GM23338 (cell line): ENCODE measurements around the gene KAZN. TPM values are rescaled to one million over a fixed set of nuclear protein-coding genes. Genes with fewer than 3 reads are reported as not detected.

ENCODE experiments used
- ATAC-seq: fragments of 200-7000 bp; cut with Tn5 transposase; 3 replicates; pipeline ENCODE4 v1.9.1; 2020
- DNase-seq: peaks from one replicate; pipeline ENCODE4 v3.0.0-alpha.2; 2015; ENCODE audit warnings: low spot score
- H2AFZ ChIP-seq: fragments of 200-600 bp; sonication (generic); 2 replicates; pipeline ENCODE4 v1.8.0; 2016; ENCODE audit warnings: antibody characterized with exemption, mild to moderate bottlenecking, moderate library complexity
- H3F3A ChIP-seq: fragments of 200-600 bp; sonication (generic); replicated peaks from 2 replicates; pipeline ENCODE4 v1.8.0; 2017; ENCODE audit warnings: antibody characterized with exemption, mixed run types, low read depth
- H3K27ac ChIP-seq: fragments of 200-600 bp; sonication (generic); 2 replicates; pipeline ENCODE4 v1.6.1; 2016; ENCODE audit warnings: low read depth
- H3K27me3 ChIP-seq: fragments of 200-600 bp; sonication (generic); 2 replicates; pipeline ENCODE4 v1.8.0; 2016; ENCODE audit warnings: mild to moderate bottlenecking, mixed run types, moderate library complexity; ENCODE audit not compliant: insufficient read depth
- H3K36me3 ChIP-seq: fragments of 200-600 bp; sonication (generic); 2 replicates; pipeline ENCODE4 v1.8.0; 2016; ENCODE audit warnings: mild to moderate bottlenecking; ENCODE audit not compliant: insufficient read depth
- H3K4me1 ChIP-seq: fragments of 200-600 bp; sonication (generic); 2 replicates; pipeline ENCODE4 v1.8.0; 2016; ENCODE audit warnings: mild to moderate bottlenecking, moderate library complexity; ENCODE audit not compliant: insufficient read depth
- H3K4me2 ChIP-seq: fragments of 200-600 bp; sonication (generic); 2 replicates; pipeline ENCODE4 v1.7.1; 2017; ENCODE audit warnings: mixed run types
- H3K4me3 ChIP-seq: fragments of 200-600 bp; sonication (generic); 2 replicates; pipeline ENCODE4 v1.6.1; 2016; ENCODE audit warnings: mixed run types
- H3K79me2 ChIP-seq: fragments of 200-600 bp; sonication (generic); replicated peaks from 2 replicates; pipeline ENCODE4 v1.8.0; 2017; ENCODE audit warnings: mild to moderate bottlenecking; ENCODE audit not compliant: insufficient read depth
- H3K9me2 ChIP-seq: fragments of 200-600 bp; sonication (generic); 2 replicates; pipeline ENCODE4 v1.8.0; 2017; ENCODE audit not compliant: insufficient read depth
- H4K20me1 ChIP-seq: fragments of 200-600 bp; sonication (generic); replicated peaks from 2 replicates; pipeline ENCODE4 v1.8.0; 2017; ENCODE audit warnings: mild to moderate bottlenecking; ENCODE audit not compliant: insufficient read depth
- H3K27ac Mint-ChIP-seq: 2 replicates; pipeline ENCODE4 v1.8.0; 2020; ENCODE audit warnings: inconsistent platforms, mild to moderate bottlenecking, moderate library complexity, mixed read lengths
- H3K27me3 Mint-ChIP-seq: 3 replicates; pipeline ENCODE4 v1.8.0; 2022; ENCODE audit warnings: low read depth, mild to moderate bottlenecking, moderate library complexity, mixed read lengths, inconsistent platforms; ENCODE audit not compliant: insufficient read depth, poor library complexity
- H3K36me3 Mint-ChIP-seq: 3 replicates; pipeline ENCODE4 v1.8.0; 2021; ENCODE audit warnings: low read depth, mild to moderate bottlenecking, inconsistent platforms, moderate library complexity, mixed read lengths
- H3K4me1 Mint-ChIP-seq: 3 replicates; pipeline ENCODE4 v1.8.0; 2020; ENCODE audit warnings: mild to moderate bottlenecking, inconsistent platforms, mixed read lengths
- H3K4me3 Mint-ChIP-seq: 3 replicates; pipeline ENCODE4 v1.8.0; 2021; ENCODE audit warnings: moderate library complexity, mild to moderate bottlenecking, inconsistent platforms, mixed read lengths
- H3K9me3 Mint-ChIP-seq: 3 replicates; pipeline ENCODE4 v1.8.0; 2020; ENCODE audit warnings: moderate library complexity, mild to moderate bottlenecking, inconsistent platforms, mixed read lengths
- CREB1 ChIP-seq: fragments of 250-450 bp; sonication (Bioruptor Pico); IDR thresholded peaks from 2 replicates; pipeline ENCODE4 v1.5.0; 2020; ENCODE audit warnings: low read depth, mild to moderate bottlenecking, moderate library complexity
- EZH2 ChIP-seq: fragments of 200-600 bp; sonication (generic); IDR thresholded peaks from one replicate; pipeline ENCODE4 v1.8.0; 2017; ENCODE audit warnings: antibody characterized with exemption, mild to moderate bottlenecking, low read depth; ENCODE audit not compliant: unreplicated experiment
- EZH2phosphoT487 ChIP-seq: fragments of 200-600 bp; sonication (generic); IDR thresholded peaks from one replicate; pipeline ENCODE4 v1.8.1; 2018; ENCODE audit warnings: antibody characterized with exemption; ENCODE audit not compliant: unreplicated experiment
- JUNB ChIP-seq: IDR thresholded peaks from one replicate; pipeline ENCODE4 v1.6.1; 2016; ENCODE audit warnings: antibody characterized with exemption; ENCODE audit not compliant: unreplicated experiment
- NANOG ChIP-seq: IDR thresholded peaks from 2 replicates; pipeline ENCODE4 v1.6.1; 2016; ENCODE audit warnings: antibody characterized with exemption, borderline replicate concordance
- POLR2AphosphoS5 ChIP-seq: IDR thresholded peaks from 2 replicates; pipeline ENCODE4 v1.6.1; 2016; ENCODE audit warnings: antibody characterized with exemption, low read depth
- REST ChIP-seq: IDR thresholded peaks from one replicate; pipeline ENCODE4 v1.6.1; 2018; ENCODE audit warnings: antibody characterized with exemption; ENCODE audit not compliant: unreplicated experiment
- STAT1 ChIP-seq: IDR thresholded peaks from one replicate; pipeline ENCODE4 v1.6.1; 2016; ENCODE audit warnings: antibody characterized with exemption; ENCODE audit not compliant: unreplicated experiment
- ZNF114 ChIP-seq: fragments of 250-450 bp; sonication (Bioruptor Pico); IDR thresholded peaks from 2 replicates; pipeline ENCODE4 v1.5.0; 2020; ENCODE audit warnings: mild to moderate bottlenecking, moderate library complexity
- ZNF331 ChIP-seq: fragments of 250-450 bp; sonication (Bioruptor Pico); IDR thresholded peaks from 2 replicates; pipeline ENCODE4 v1.5.0; 2020; ENCODE audit warnings: low read depth, mild to moderate bottlenecking, moderate library complexity
- ZNF462 ChIP-seq: fragments of 250-450 bp; sonication (Bioruptor Pico); IDR thresholded peaks from 2 replicates; pipeline ENCODE4 v1.5.0; 2020; ENCODE audit warnings: mild to moderate bottlenecking, moderate library complexity
- polyA plus RNA-seq: library from polyadenylated mRNA; unstranded; fragments of >200 nt; fragmentation: Nextera tagmentation; extraction: Ambion mirVana; gene quantifications from 2 replicates; pipeline ENCODE4 v1.2.1, GENCODE V29; 2016
- total RNA-seq: library from RNA; depleted of rRNA; stranded (reverse); fragments of >200 nt; shearing (Covaris generic); gene quantifications from 2 replicates; pipeline ENCODE4 v1.2.3, GENCODE V29; 2014
- TF ChIP-seq, protein P1 (sequence below): IDR thresholded peaks from 2 replicates; pipeline ENCODE4 v1.6.1; 2016; ENCODE audit warnings: antibody characterized with exemption
- TF ChIP-seq, protein P2 (sequence below), 2 experiments: fragments of 200-600 bp in 1 of 2; sonication (generic) in 1 of 2; conservative IDR thresholded peaks; 2 replicates each; pipeline versions ENCODE4 v1.5.1 to v1.6.1; 2016 to 2017; ENCODE audit warnings: antibody characterized with exemption in 2 of 2, low read depth in 2 of 2, mild to moderate bottlenecking in 2 of 2, moderate library complexity in 1 of 2

The KAZN gene
- total and polyA plus RNA-seq, 2 experiments from 2014 or later, result 9.9 to 15.0 TPM

- H3K4me3 Mint-ChIP-seq, result no peak overlapping the region
- peaks cover 4% of the 10 kb centered on the region; the same call in 1 of the 2 replicates for H4K20me1 ChIP-seq
- no peaks in the 10 kb centered on the region for H3F3A ChIP-seq
- TF ChIP-seq NANOG, result no peak
- TF ChIP-seq ZNF331 (CRISPR knock-in tag), result no peak
- no peak for TF ChIP-seq EZH2
- no peak for TF ChIP-seq REST
- TF ChIP-seq STAT1, result no peak
- TF ChIP-seq, protein P1, sequence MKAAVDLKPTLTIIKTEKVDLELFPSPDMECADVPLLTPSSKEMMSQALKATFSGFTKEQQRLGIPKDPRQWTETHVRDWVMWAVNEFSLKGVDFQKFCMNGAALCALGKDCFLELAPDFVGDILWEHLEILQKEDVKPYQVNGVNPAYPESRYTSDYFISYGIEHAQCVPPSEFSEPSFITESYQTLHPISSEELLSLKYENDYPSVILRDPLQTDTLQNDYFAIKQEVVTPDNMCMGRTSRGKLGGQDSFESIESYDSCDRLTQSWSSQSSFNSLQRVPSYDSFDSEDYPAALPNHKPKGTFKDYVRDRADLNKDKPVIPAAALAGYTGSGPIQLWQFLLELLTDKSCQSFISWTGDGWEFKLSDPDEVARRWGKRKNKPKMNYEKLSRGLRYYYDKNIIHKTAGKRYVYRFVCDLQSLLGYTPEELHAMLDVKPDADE, result no peak
- TF ChIP-seq POLR2AphosphoS5, result no peak
- TF ChIP-seq ZNF114 (CRISPR knock-in tag), result no peak
- no peak for TF ChIP-seq ZNF462 (CRISPR knock-in tag)
- no peak for TF ChIP-seq EZH2phosphoT487
- TF ChIP-seq CREB1 (CRISPR knock-in tag), result no peak
- TF ChIP-seq JUNB, result no peak
- TF ChIP-seq, protein P2, sequence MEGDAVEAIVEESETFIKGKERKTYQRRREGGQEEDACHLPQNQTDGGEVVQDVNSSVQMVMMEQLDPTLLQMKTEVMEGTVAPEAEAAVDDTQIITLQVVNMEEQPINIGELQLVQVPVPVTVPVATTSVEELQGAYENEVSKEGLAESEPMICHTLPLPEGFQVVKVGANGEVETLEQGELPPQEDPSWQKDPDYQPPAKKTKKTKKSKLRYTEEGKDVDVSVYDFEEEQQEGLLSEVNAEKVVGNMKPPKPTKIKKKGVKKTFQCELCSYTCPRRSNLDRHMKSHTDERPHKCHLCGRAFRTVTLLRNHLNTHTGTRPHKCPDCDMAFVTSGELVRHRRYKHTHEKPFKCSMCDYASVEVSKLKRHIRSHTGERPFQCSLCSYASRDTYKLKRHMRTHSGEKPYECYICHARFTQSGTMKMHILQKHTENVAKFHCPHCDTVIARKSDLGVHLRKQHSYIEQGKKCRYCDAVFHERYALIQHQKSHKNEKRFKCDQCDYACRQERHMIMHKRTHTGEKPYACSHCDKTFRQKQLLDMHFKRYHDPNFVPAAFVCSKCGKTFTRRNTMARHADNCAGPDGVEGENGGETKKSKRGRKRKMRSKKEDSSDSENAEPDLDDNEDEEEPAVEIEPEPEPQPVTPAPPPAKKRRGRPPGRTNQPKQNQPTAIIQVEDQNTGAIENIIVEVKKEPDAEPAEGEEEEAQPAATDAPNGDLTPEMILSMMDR (conservative IDR thresholded peaks at IDR 0.05; ENCODE audit: low read depth in 2 of 2), result no peak
- no peak overlapping the region for H3K4me3 ChIP-seq
- ATAC-seq, result no peak
- H3K36me3 ChIP-seq, result no peaks in the 10 kb centered on the region
- no peaks in the 10 kb centered on the region for H3K4me1 Mint-ChIP-seq
- H3K4me1 ChIP-seq, result no peaks in the 10 kb centered on the region
- peaks cover 4% of the 10 kb centered on the region for H3K27me3 Mint-ChIP-seq
- DNase-seq, result no peak
- no peak overlapping the region for H3K27ac ChIP-seq
- H3K9me2 ChIP-seq, result no peaks in the 10 kb centered on the region
- no peak overlapping the region for H3K27ac Mint-ChIP-seq
- no peaks in the 10 kb centered on the region for H3K9me3 Mint-ChIP-seq
- no peaks in the 10 kb centered on the region for H3K27me3 ChIP-seq
- H3K36me3 Mint-ChIP-seq, result no peaks in the 10 kb centered on the region
- H2AFZ ChIP-seq, result no peak overlapping the region
- H3K4me2 ChIP-seq, result no peak overlapping the region
- peaks cover 12% of the 10 kb centered on the region; the same call in 1 of the 2 replicates for H3K79me2 ChIP-seq
These were observed 36.0 kb downstream of the KAZN start for GRCh38 chr1:14634486-14634885.
